Stimulated activated CD4-positive, alpha-beta T cell treated with anti-CD3 and anti-CD28 coated beads, Interleukin-12 subunit alpha, Interleukin-12 subunit beta, amount 100 ng/mL, for 4 hours (primary cell): ENCODE data around the gene PPP6R2.

Source experiments
- DNase-seq: peaks from one replicate; pipeline ENCODE4 v3.0.0-alpha.2; 2020

PPP6R2 gene

DNA sequence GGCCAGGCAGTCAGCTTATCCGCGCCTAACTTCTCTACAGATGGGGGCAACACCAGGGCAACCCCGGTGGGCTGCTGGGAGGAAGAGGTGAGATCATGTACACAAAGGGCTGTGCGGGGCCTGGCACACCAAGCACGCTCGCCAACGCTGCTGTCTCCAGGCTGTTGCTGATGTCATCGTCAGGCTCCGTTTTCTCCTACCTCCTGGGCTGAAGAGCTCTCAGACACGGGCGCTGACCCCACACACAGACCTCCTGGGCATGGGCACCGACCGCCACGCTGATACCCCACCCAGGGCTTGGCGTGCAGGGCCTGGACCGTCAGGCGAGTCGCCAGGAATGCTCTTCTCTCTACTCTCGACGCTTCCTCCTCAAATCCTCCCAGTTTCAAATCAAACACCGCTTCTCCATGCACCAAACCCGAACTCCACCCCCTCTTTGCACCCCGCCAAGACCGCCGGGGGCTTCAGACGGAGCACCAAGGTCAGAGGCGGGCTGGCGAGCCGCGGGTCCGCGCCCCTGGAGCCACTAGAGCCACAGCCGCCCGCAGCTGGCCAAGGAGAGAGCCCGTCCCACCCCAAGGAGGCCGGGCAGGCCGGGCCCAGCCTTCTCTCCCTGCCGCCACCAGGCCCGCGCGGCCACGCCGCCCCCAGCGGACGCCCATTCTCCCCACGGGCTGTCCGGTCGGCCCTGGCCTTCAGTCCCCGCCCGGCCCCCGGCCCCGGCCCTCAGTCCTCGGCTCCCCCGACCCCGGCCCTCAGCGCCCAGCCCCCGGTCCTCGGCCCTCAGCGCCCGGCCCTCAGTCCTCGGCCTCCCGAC lies 130.9 kb downstream of the PPP6R2 start:
- DNase-seq = peak; percentile 24

- DNase-seq = peak; percentile 87
Observed at GRCh38 chr22:50474710-50475651, 131.9 kb downstream of the PPP6R2 start, which contains the start of gene SBF1. Gene SBF1, minus strand, starts transcription at chr22:50475035. Its CDS starts 195 bp downstream, at chr22:50474840.

DNA sequence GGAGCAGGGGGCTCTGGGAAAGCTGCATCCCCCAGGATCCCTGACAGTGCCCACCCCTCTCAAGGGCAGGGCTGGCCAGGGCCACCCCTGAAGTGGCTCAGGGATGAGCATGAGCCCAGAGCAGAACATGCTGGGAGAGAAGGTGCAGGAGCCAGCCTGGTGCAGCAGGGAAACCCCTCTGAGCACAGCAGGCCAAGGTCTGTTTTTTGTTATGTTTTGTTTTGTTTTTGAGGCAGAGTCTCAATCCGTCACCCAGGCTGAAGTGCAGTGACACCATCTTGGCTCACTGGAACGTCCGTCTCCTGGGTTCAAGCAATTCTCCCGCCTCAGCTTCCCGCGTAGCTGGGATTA lies 132.5 kb downstream of the PPP6R2 start:
- no peak for DNase-seq

DNA sequence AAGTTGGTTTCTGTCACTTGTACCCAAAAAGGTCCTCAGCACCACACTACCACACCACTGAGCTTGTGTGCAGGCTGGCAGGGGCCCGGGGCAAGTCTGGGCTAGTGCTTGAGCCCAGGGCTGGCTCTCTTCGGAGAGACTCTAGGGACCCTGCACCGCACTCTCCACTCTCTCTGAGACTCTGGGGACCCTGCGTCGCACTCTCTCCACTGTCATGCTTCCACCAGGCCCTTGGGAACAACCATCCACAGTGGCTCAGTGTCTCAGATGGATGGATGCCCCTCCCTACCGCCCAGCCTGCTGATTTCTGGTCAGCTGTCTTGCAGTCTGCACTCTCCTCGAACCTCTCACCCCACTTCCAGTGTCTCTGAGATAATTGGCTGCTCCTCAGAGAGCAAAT lies 133.7 kb downstream of the PPP6R2 start:
- DNase-seq = no peak

DNA sequence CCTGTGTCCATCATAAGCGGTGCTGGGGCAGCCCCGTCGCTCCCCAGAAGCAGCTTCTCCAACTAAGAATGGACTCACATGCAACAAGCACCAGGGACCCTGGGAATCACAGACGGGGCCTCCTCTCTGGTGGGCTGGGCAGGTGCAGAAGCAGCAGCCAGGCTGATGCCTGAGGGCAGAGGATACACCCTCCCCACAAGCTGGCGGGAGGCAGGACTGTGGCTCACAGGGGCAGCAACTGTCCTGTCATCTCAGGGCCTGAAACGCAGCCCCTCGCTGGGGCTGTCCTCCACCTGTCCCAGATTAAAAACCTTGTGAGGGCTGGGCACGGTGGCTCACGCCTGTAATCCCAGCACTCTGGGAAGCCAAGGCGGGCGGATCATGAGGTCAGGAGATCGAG lies 134.8 kb downstream of the PPP6R2 start:
- DNase-seq = no peak

DNA sequence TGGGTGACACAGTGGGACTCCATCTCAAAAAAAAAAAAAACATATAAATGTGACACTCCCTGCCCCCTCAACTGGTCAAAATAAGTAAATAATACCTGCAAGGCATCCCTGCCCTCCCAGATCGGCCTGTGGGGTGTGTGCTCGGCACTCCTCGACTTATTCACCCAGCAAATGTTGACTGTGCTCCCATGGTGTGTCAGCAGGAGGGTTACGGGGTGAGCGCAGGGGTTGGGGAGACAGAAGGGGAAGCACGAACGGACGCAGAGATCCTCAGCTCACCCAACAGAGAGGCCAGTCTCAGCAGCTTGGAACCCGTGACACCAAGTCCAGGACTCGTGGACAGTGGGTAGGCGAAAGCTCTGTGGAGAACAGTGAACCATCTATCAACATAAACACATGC lies 136.6 kb downstream of the PPP6R2 start:
- DNase-seq = no peak

DNA sequence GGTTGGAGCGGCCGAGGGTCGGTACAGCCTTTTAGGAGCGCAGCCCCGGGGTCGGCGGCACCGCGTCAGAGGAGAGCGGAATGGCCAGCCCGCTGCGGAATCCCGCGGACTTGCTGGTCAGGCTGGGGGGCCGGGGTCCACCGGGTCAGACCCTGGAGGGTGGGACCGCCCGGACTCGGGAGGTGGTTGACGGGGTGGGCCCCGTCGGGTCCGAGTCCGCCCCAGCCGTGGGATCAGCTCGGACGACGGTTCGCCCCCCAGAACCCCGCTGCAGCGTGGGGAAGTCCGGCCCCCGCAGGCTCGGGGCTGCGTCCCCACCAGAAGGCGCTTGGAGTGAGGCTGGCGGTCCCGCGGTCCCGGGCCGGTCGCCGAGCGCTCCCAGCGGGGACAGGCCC lies 137.9 kb downstream of the PPP6R2 start:
- no peak for DNase-seq

- peak; percentile 67 for DNase-seq
Observed at GRCh38 chr22:50481440-50482106, 138.4 kb downstream of the PPP6R2 start, which contains the start of gene ADM2. Gene ADM2, plus strand, starts transcription at chr22:50481543. Its CDS starts 305 bp downstream, at chr22:50481848.

DNA sequence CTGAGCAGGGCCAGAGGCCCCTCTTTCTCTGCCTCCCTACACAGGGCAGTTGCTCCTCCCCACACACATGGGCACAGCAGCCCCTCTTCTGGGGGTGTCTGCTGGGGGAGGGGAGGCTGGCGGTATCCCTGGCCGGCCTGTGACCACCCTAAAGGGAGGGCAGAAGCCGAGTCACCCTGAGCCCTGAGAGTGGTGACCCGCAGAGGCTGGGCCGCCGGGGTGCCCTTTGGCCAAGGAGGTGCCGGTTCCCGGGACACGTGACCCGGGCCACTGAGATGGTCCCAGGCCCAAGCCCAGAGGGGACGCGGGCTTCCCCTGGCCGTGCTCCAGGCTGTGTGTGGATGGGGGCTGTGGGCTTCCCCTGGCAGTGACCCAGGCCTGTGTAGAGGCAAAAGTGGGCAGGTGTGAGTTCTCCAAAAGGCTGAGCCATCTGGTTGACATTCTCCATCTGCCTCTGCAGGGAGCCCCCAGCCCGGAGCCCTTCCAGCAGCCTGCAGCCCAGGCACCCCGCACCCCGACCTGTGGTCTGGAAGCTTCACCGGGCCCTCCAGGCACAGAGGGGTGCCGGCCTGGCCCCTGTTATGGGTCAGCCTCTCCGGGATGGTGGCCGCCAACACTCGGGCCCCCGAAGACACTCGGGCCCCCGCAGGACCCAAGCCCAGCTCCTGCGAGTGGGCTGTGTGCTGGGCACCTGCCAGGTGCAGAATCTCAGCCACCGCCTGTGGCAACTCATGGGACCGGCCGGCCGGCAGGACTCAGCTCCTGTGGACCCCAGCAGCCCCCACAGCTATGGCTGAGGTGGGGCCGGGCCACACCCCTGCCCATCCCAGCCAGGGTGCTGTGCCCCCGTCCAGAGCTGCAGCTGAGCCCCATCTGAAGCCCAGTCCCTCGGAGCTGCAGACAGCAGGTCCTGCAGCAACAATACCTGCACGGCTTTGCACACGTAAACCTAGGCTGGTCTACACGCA lies 139.3 kb downstream of the PPP6R2 start:
- DNase-seq = no peak

- no peak for DNase-seq
Observed at GRCh38 chr22:50483106-50483505, 140.0 kb downstream of the PPP6R2 start.

DNA sequence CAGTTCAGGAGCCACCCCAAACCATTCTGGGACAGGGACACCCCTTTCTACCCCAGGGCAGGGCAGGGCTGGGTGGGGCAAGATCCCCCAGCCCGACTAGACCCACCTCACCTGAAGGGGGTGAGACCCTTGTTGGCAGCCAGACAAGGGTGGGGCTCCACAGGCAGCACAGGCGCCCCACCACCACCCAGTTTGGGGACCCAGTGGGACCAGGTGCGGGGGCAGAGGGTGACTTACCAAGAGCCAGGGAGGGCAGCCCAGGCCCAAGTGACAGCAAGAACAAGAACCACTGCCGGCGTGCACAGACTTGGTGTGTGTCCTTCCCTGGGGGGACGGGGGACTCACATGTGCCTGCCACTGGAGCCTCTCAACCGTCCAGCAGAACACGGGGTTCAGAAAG lies 140.4 kb downstream of the PPP6R2 start:
- DNase-seq = no peak

DNA sequence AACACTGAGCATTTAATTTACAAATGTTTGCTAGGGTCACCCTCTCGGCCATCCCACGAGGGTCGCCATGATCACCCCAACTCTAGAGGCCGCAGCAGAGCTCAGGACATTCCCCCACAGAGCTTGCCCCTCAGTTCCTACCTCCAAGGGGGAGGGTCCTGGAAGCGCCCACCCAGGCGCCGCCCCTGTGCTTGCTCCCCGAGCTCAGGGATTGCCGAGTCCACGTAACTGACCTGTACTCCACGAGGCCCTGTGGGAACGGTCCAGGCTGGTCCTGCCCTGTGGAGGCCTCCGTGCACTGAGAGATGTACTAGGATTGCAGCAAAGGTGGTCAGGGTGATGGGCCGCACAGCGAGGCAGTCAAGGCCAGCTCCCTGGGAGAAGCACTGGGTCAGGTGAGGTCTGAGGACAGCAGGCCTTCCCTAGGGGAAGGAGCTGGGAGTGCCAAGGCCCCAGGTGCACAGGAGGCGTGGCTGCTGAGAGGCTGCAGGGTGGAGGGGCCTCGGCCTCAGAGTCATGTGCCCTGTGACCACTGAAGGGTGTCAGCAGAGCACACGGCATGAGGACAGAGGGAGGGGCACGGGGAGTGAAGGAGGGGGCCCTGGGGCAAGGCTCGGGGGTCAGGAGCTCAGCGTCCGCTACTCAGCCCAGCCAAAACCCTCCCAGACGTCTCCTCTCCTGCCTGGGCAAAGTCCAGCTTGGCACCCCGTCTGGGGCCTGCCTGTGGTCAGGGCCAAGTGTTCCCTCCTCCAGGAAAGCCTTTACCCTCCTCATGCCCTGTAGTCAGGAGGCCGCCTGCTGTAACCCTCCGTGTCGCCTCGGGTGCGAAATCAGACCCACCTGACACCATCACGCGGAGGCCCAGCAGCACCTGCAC lies 141.1 kb downstream of the PPP6R2 start:
- DNase-seq = no peak

DNA sequence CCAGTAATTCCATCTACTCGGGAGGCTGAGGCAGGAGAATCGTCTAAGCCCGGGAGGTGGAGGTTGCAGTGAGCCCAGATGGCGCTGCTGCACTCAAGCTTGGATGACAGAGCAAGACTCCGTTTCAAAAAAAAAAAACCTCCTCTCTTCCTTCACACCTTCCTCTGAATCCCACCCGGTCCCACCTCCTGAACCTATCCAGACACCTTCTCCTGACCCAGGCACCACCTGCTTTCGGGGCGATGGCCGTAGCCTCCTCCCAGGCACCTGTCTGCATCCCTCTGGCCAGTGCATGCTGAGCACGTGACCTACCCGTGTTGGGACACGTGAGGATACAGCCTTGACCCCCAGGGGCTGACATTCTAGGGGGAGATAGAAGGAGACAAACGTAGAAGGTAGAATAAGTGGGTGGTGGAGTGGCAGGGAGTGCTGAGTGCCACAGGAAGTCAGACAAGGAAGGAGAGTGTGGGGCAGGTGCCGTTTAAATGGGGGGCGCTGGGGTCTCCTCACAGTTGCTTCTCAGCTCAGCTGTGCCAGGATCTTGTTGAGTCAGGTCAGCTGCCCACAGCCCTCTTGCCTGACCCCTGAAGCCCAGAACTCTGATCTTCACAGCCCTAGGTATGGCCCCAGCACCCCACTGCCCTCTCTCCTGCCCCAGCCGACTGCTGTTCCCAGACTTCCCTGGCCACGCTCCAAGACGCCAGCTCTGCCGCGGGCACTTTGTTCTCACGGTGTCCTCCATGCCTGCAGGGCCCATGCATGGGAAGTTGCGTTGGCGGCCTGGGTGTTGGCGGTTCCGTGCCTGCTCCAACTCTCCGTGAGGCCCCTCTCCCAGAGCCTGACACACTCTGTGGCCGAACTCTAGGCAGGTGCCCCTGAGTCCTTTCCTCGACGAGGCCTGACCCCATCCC lies 142.3 kb downstream of the PPP6R2 start:
- DNase-seq = no peak

GRCh38 chr22:50486561-50487289 lies 143.6 kb downstream of the PPP6R2 start, which contains the start of gene MIOX:
Gene MIOX, plus strand, starts transcription at chr22:50486859. Its CDS starts 39 bp downstream, at chr22:50486898.
- DNase-seq = no peak

DNA sequence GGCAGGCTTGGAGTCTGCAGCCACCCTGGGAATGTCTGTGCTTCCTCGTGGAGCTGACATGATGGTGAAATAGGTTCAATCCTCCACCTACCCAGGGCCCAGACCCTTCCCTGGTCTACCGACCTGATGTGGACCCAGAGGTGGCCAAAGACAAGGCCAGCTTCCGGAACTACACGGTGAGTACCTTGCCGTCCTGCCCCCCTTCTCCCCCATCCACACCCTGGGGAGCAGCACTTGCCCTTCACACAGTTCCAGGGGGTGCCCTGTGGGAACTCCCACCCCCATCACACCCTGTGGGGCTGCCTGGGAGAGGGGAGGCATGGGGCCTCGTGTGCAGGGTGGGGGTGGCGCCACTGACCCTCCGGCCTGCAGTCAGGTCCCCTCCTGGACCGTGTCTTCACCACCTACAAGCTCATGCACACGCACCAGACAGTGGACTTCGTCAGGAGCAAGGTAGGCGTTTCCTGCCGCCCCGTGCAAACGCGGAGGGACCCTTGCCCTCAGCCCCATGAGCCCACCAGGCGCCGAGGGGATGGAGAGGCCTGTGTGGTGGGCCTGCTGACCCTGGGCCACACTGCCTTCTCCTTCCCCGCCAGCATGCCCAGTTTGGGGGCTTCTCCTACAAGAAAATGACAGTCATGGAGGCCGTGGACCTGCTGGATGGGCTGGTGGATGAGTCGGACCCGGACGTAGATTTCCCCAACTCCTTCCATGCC lies 144.3 kb downstream of the PPP6R2 start:
- DNase-seq = no peak

DNA sequence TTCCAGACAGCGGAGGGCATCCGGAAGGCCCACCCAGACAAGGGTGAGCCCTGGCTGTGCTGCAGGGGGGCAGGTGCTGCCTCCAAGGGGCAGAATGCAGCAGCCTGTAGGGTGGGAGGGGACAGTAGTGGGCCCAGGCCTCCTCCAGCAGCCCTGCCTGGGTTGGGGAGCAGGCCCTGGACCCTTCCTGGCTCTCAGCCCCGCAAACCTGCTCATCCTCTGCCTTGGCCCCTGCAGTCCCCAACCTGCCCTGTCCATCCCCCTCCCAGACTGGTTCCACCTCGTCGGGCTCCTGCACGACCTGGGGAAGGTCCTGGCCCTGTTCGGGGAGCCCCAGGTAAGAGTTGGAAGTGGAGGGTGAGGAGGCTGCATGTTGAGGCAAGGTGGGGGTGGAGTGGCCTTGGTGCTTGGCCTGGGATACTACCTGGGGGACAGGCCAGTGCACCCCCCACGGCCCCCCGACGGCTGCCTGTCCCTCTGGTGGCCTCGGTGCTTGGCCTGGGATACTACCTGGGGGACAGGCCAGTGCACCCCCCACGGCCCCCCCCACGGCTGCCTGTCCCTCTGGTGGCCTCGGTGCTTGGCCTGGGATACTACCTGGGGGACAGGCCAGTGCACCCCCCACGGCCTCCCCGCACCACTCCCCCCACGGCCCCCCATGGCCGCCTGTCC lies 145.0 kb downstream of the PPP6R2 start:
- no peak for DNase-seq

DNA sequence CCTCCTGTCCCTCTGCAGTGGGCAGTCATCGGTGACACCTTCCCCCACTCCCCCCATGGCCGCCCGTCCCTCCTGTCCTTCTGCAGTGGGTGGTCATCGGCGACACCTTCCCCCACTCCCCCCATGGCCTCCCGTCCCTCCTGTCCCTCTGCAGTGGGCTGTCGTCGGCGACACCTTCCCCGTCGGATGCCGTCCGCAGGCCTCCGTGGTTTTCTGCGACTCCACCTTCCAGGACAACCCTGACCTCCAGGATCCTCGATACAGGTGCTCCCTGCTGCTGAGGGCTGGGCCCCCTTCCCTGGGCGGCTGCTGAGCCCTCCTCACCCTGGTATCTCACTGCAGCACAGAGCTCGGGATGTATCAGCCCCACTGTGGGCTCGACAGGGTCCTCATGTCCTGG lies 145.8 kb downstream of the PPP6R2 start:
- DNase-seq = no peak
